T47D (cell line): ENCODE measurements around the gene MATN3.
A peak's percentile ranks its signal among the peaks of the same experiment; 100 is the strongest.

ENCODE experiments used
- DNase-seq, 2 experiments: peaks; one replicate each; pipeline versions ENCODE4 v3.0.0 to v3.0.0-alpha.2; 2011 to 2012; ENCODE audit warnings: low read depth in 1 of 2, low spot score in 1 of 2
- JUND ChIP-seq: IDR thresholded peaks from 2 replicates; pipeline ENCODE4 v1.6.1; 2012; ENCODE audit warnings: low read depth
- in situ Hi-C: cut with HindIII; loops from 2 replicates; pipeline ENCODE4 v1.10.0; 2016; ENCODE audit warnings: low sequenced_read_pairs, low pct_unique_long_range_greater_than_20kb

MATN3 gene

DNA sequence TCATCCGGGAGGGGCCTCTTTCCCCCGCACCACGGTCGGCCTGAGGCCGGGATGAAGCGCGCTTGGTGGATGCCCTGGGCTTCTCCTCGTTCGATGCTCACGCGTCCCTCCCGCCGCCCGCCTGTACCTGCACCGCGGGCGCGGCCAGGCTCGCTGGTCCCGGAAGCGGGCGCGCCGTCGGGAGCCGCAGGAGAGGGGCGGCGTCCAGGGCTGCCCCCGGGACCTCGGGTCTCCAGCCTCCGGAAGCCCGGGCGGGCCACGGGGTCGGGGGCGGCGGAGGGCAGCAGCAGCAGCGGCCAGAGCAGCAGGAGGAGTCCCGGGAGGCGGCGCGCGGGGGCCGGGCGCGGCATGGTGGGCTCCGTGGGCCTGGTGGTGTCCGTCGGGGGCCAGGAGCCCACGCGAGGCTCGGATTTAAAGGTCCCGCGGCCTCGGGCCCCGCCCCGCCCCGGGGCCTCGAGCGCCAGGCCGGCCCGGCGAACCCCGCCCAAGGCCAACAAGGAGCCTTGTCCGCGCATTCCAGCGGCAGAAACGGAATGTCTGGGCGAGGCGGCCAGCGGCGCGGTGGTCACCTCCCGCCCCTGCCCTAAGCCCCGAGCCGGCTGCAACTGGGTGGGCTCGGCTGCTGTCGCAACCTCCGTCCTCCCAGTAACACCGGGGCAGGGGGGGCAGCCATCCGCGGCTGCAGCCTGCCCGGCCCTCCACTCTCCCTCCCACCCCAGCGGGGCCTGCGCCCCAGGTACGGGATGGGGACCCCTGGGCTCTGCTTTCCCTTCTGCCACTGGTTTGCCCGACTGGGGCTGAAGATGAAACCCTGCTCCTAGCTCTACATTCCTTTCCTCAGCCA is at the start of gene MATN3:
TSS of gene MATN3 (minus strand) at position 387 of the 844 bp plus-strand sequence. CDS start at position 350, 37 bp downstream.
- DNase-seq: peak in 1 of 2 experiments; percentile 38
- in situ Hi-C loops: no loop called here
- TF ChIP-seq JUND: no peak

- in situ Hi-C loops: no loop called here
- no peak for TF ChIP-seq JUND
- DNase-seq: no peak
Observed at GRCh38 chr2:20061940-20062339, 49.5 kb upstream of the MATN3 start.

GRCh38 chr2:20061476-20061875 is 49.0 kb upstream of the MATN3 start:
- DNase-seq: no peak
- no peak for TF ChIP-seq JUND
- in situ Hi-C loops: no loop called here

DNA sequence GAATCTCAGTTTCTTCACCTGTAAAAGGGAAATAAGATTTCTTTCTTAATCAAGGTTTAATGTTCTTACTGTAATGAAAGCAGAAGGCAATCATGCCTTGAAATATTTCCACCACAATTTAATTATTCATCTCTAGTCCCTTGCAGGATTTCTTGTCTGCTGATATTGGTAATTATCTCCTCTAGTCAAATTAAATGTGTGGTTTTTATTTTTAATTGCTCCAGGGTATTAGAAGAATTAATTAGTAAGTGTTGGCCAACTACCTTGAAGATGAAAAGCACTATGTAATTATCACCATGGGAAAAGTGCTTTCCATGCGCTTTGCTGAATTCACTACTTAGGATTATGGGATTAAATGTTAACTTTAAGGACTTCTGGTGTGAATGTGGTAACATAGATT is 47.6 kb upstream of the MATN3 start:
- in situ Hi-C loops: no loop called here
- no peak for DNase-seq
- TF ChIP-seq JUND: no peak

GRCh38 chr2:20057268-20057667 is 44.8 kb upstream of the MATN3 start:
- DNase-seq: no peak
- in situ Hi-C loops: no loop called here
- no peak for TF ChIP-seq JUND

- DNase-seq: no peak
- in situ Hi-C loops: no loop called here
- no peak for TF ChIP-seq JUND
Observed at GRCh38 chr2:20054931-20055330, 42.5 kb upstream of the MATN3 start.

DNA sequence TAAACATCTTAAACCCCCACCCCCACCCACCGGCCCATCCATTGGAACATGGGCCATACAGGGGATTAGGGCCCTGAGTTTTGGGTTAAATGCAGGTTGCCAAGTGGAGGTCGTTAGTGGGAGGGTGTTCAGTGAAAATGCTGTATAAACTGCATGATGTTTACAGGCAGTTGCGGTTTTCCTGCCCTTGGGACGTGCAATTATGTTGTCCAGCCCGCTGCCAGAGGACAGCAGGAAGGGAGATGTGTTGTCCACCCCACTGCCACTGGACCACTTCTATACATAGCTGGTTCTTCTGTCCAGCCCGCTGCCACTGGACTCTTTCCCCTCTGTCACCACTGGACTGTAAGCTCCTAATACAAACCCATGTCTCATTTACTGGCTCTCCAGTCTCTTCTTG is 41.7 kb upstream of the MATN3 start:
- TF ChIP-seq JUND: no peak
- no peak for DNase-seq
- in situ Hi-C loops: no loop called here

DNA sequence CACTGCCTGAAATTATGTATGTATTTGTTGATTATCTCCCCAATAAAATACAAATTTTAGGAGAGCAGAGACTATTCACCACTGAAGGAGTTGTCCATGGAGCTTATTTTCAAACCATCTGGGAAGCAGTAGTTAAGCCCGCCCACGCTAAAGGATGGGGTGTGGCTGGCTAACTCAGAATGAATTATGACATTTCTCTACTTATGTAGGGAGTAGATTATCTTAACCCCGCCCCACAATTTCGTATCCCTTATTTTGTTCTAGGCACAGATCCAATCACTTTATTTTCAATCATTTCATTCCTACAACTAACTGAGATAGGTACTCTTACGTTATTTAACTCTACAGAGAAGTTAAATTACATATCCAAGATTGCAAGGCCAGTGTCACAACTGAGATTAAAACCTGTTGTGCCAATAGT is 40.4 kb upstream of the MATN3 start:
- in situ Hi-C loops: no loop called here
- TF ChIP-seq JUND: no peak
- peak in 1 of 2 experiments; percentile 51 for DNase-seq

GRCh38 chr2:20052229-20052851 is 39.9 kb upstream of the MATN3 start:
- no peak for TF ChIP-seq JUND
- in situ Hi-C loops: no loop called here
- DNase-seq: peak in 1 of 2 experiments; percentile 40

DNA sequence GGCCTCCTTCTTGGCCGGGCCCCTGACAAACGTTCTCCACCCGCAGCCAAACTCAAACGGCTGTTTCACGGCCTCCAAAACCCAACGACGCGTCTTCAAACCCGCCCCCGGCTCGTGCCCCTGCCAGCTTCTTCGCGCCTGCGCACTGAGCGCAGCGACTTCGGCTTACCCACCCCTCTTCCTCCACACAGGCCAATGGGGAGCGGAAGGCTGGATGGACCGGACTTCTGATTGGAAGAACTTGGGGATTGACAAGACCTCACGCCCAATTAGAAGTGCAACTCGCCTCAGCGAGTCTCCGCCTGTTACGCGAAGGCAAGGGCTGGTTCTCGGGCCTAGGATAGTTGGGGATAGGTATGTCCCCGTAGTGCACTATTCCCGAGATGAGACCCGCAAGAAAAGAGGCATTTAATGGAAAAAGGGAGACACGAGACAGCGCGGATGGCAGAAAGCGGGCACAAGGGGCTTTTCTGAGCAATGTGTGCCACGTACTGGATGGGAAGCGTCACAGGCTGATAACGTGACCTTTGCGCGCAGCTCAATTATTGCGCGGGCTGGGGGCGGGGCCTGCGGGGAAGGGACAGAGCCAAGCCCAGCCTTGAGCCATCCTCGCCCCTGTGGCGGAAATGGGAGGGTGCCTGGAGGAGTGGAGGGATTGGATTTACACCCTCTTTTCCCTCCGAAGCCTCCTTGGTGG is 39.2 kb upstream of the MATN3 start, which contains the start of gene LAPTM4A:
TSS of gene LAPTM4A (minus strand) at position 97 of the 697 bp plus-strand sequence. CDS start 108 bp downstream, outside the sequence.
- in situ Hi-C loops: no loop called here
- DNase-seq: peak; percentile 81 to 99
- TF ChIP-seq JUND: no peak

DNA sequence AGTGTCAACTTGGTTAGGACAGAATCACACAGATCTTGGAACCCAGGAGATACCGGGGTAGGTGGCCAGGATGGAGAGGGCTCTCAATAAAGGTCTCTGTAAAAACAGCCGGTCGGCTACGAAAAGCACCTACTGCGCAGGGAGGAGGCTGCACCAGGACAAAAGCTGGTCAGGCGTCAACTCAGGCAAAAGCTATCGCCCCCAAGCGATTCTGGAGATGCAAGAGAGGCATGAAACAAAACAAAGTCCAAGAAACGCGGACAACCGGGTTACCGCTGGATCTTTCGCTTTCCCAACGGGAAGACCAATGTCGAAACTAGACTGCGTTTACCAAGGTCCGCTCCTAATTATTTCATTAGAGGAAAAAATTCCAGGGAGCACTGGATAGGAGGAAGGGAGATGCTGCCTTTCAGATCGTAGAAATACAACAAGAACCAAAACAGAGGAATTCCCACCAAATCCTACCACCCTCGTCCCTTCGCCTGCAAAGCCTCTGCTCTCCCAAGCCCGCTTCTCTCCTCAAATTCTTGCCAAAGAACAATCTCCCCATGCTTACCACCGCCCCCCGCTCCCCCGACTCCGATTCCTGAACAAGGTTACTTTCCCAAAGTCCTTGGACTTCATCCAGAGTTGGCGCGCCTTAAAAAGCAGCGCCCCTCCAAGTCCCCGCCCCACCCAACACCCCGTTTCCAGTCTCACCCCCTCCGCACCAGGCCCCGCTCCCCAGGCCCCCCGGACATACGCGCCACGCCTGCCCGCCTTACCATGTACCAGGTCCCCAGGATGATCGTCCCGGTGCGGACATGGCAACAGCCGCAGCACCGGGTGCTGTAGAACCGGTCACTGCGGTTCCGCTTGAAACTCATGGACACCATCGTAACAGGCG is 38.4 kb upstream of the MATN3 start:
- DNase-seq: peak in 1 of 2 experiments; percentile 69
- in situ Hi-C loops: no loop called here
- no peak for TF ChIP-seq JUND
